SK-N-SH treated with all-trans-retinoic acid at 6 μM for 48 hours (cell line): ENCODE measurements around the gene LILRB3.

Experiments used
- ATAC-seq: fragments of 200-7000 bp; cut with Tn5 transposase; 3 replicates; pipeline ENCODE4 v1.9.1; 2020; ENCODE audit warnings: mild to moderate bottlenecking, moderate library complexity
- ARNTL ChIP-seq: fragments of 450-650 bp; formaldehyde crosslinking; IDR thresholded peaks from 2 replicates; pipeline ENCODE4 v1.5.0; 2020; ENCODE audit warnings: low read depth, mild to moderate bottlenecking, moderate library complexity, borderline replicate concordance
- BACH2 ChIP-seq: fragments of 250-450 bp; sonication (Bioruptor Pico); IDR thresholded peaks from 2 replicates; pipeline ENCODE4 v1.9.0; 2021; ENCODE audit warnings: mild to moderate bottlenecking, borderline replicate concordance
- CREB5 ChIP-seq: fragments of 250-450 bp; sonication (Bioruptor Pico); IDR thresholded peaks from 2 replicates; pipeline ENCODE4 v1.5.1; 2020; ENCODE audit warnings: low read depth, mild to moderate bottlenecking, moderate library complexity
- CSDC2 ChIP-seq: fragments of 250-450 bp; sonication (Bioruptor Pico); IDR thresholded peaks from 2 replicates; pipeline ENCODE4 v1.5.0; 2020; ENCODE audit warnings: mild to moderate bottlenecking, moderate library complexity
- CSRNP3 ChIP-seq: fragments of 250-450 bp; sonication (Bioruptor Pico); IDR thresholded peaks from 2 replicates; pipeline ENCODE4 v1.5.1; 2021; ENCODE audit warnings: mild to moderate bottlenecking, moderate library complexity
- ESRRG ChIP-seq: fragments of 250-450 bp; sonication (Bioruptor Pico); IDR thresholded peaks from 2 replicates; pipeline ENCODE4 v1.6.1; 2021; ENCODE audit warnings: mild to moderate bottlenecking
- GLIS3 ChIP-seq: fragments of 250-450 bp; sonication (Bioruptor Pico); IDR thresholded peaks from 2 replicates; pipeline ENCODE4 v1.5.0; 2020; ENCODE audit warnings: mild to moderate bottlenecking, moderate library complexity
- ISL1 ChIP-seq: fragments of 250-450 bp; sonication (Bioruptor Pico); IDR thresholded peaks from 2 replicates; pipeline ENCODE4 v2.1.2; 2022; ENCODE audit warnings: mild to moderate bottlenecking, moderate library complexity
- OSR1 ChIP-seq: fragments of 250-450 bp; sonication (Bioruptor Pico); IDR thresholded peaks from 2 replicates; pipeline ENCODE4 v1.8.0; 2022; ENCODE audit warnings: moderate library complexity, mild to moderate bottlenecking, inconsistent platforms
- PATZ1 ChIP-seq: fragments of 250-450 bp; sonication (Bioruptor Pico); IDR thresholded peaks from 2 replicates; pipeline ENCODE4 v1.8.0; 2020; ENCODE audit warnings: mild to moderate bottlenecking, moderate library complexity, borderline replicate concordance
- POU6F1 ChIP-seq: fragments of 250-450 bp; sonication (Bioruptor Pico); IDR thresholded peaks from 2 replicates; pipeline ENCODE4 v1.8.0; 2021; ENCODE audit warnings: low read depth, mild to moderate bottlenecking, moderate library complexity, borderline replicate concordance
- PPARA ChIP-seq: fragments of 250-450 bp; sonication (Bioruptor Pico); IDR thresholded peaks from 2 replicates; pipeline ENCODE4 v1.5.0; 2020; ENCODE audit warnings: mild to moderate bottlenecking, borderline replicate concordance
- RARB ChIP-seq: fragments of 250-450 bp; sonication (Bioruptor Pico); IDR thresholded peaks from 2 replicates; pipeline ENCODE4 v1.8.0; 2021; ENCODE audit warnings: mild to moderate bottlenecking, moderate library complexity
- SNAI2 ChIP-seq: fragments of 250-450 bp; sonication (Bioruptor Pico); IDR thresholded peaks from 2 replicates; pipeline ENCODE4 v1.5.0; 2020; ENCODE audit warnings: mild to moderate bottlenecking, moderate library complexity
- TCF4 ChIP-seq: fragments of 250-450 bp; sonication (Bioruptor Pico); IDR thresholded peaks from 2 replicates; pipeline ENCODE4 v1.8.0; 2021; ENCODE audit warnings: mild to moderate bottlenecking, moderate library complexity, borderline replicate concordance
- TOX ChIP-seq: fragments of 250-450 bp; sonication (Bioruptor Pico); IDR thresholded peaks from 2 replicates; pipeline ENCODE4 v1.8.0; 2021; ENCODE audit warnings: mild to moderate bottlenecking, moderate library complexity, borderline replicate concordance
- ZC3H10 ChIP-seq: fragments of 250-450 bp; sonication (Bioruptor Pico); IDR thresholded peaks from 2 replicates; pipeline ENCODE4 v1.5.1; 2021; ENCODE audit warnings: mild to moderate bottlenecking, moderate library complexity
- ZFP3 ChIP-seq: fragments of 250-450 bp; sonication (Bioruptor Pico); IDR thresholded peaks from 2 replicates; pipeline ENCODE4 v1.5.0; 2020; ENCODE audit warnings: mild to moderate bottlenecking, moderate library complexity
- ZFP30 ChIP-seq: fragments of 450-650 bp; formaldehyde crosslinking; IDR thresholded peaks from 2 replicates; pipeline ENCODE4 v1.5.0; 2022; ENCODE audit warnings: mild to moderate bottlenecking, moderate library complexity
- ZNF565 ChIP-seq: fragments of 450-650 bp; formaldehyde crosslinking; conservative IDR thresholded peaks from 2 replicates; pipeline ENCODE4 v1.5.0; 2020; ENCODE audit warnings: low read depth, mild to moderate bottlenecking, moderate library complexity
- ZNF70 ChIP-seq: fragments of 450-650 bp; formaldehyde crosslinking; IDR thresholded peaks from 2 replicates; pipeline ENCODE4 v1.5.0; 2020; ENCODE audit warnings: mild to moderate bottlenecking, moderate library complexity
- ZNF8 ChIP-seq: fragments of 450-650 bp; formaldehyde crosslinking; IDR thresholded peaks from 2 replicates; pipeline ENCODE4 v1.5.0; 2020; ENCODE audit warnings: mild to moderate bottlenecking, moderate library complexity

The LILRB3 gene

GRCh38 chr19:54179262-54179852 lies 43.5 kb downstream of the LILRB3 start:
- ATAC-seq = no peak
- TF ChIP-seq ZFP3 = no peak
- TF ChIP-seq ESRRG (CRISPR knock-in tag) = no peak
- no peak for TF ChIP-seq CREB5 (CRISPR knock-in tag)
- no peak for TF ChIP-seq PPARA (CRISPR knock-in tag)
- no peak for TF ChIP-seq TOX (CRISPR knock-in tag)
- no peak for TF ChIP-seq GLIS3 (CRISPR knock-in tag)
- no peak for TF ChIP-seq CSDC2
- TF ChIP-seq ZC3H10 (CRISPR knock-in tag) = no peak
- TF ChIP-seq SNAI2 (CRISPR knock-in tag) = no peak
- no peak for TF ChIP-seq ZNF70 (CRISPR knock-in tag)
- no peak for TF ChIP-seq PATZ1

- ATAC-seq = peak; percentile 71
- TF ChIP-seq ZNF8 (CRISPR knock-in tag) = no peak
- no peak for TF ChIP-seq ESRRG (CRISPR knock-in tag)
- TF ChIP-seq TCF4 (CRISPR knock-in tag) = no peak
- TF ChIP-seq CREB5 (CRISPR knock-in tag) = no peak
- TF ChIP-seq OSR1 (CRISPR knock-in tag) = no peak
- TF ChIP-seq ZFP3 = no peak
- no peak for TF ChIP-seq PPARA (CRISPR knock-in tag)
- TF ChIP-seq SNAI2 (CRISPR knock-in tag) = no peak
- no peak for TF ChIP-seq ZNF565 (CRISPR knock-in tag)
- TF ChIP-seq ISL1 (CRISPR knock-in tag) = no peak
- no peak for TF ChIP-seq GLIS3 (CRISPR knock-in tag)
- no peak for TF ChIP-seq TOX (CRISPR knock-in tag)
- TF ChIP-seq ZFP30 (CRISPR knock-in tag) = no peak
These were observed 44.1 kb downstream of the LILRB3 start for GRCh38 chr19:54178581-54179261.

- TF ChIP-seq ZNF565 (CRISPR knock-in tag) = no peak
- TF ChIP-seq PATZ1 = no peak
- no peak for TF ChIP-seq ARNTL (CRISPR knock-in tag)
- TF ChIP-seq GLIS3 (CRISPR knock-in tag) = no peak
- TF ChIP-seq ISL1 (CRISPR knock-in tag) = no peak
- no peak for TF ChIP-seq RARB (CRISPR knock-in tag)
- no peak for TF ChIP-seq PPARA (CRISPR knock-in tag)
- no peak for TF ChIP-seq ZFP30 (CRISPR knock-in tag)
- TF ChIP-seq ZC3H10 (CRISPR knock-in tag) = no peak
- TF ChIP-seq ESRRG (CRISPR knock-in tag) = no peak
- peak; percentile 5 for ATAC-seq
These were observed 48.6 kb downstream of the LILRB3 start for GRCh38 chr19:54173951-54174834.

- no peak for ATAC-seq
- no peak for TF ChIP-seq TOX (CRISPR knock-in tag)
- no peak for TF ChIP-seq CSRNP3 (CRISPR knock-in tag)
- no peak for TF ChIP-seq PPARA (CRISPR knock-in tag)
- no peak for TF ChIP-seq ZNF70 (CRISPR knock-in tag)
- TF ChIP-seq TCF4 (CRISPR knock-in tag) = no peak
- no peak for TF ChIP-seq BACH2 (CRISPR knock-in tag)
- TF ChIP-seq POU6F1 (CRISPR knock-in tag) = no peak
- TF ChIP-seq ZNF565 (CRISPR knock-in tag) = no peak
- TF ChIP-seq ZFP30 (CRISPR knock-in tag) = no peak
These were observed 49.5 kb downstream of the LILRB3 start for GRCh38 chr19:54173359-54173699.
